Measurements from ENCODE around the gene SH2D4B. TPM values are rescaled to one million over a fixed set of nuclear protein-coding genes. Genes with fewer than 3 reads are reported as not detected.

The SH2D4B gene
- total RNA-seq, 4 donors from 2014 or later, result 0.13 TPM; not detected in 3

GRCh38 chr10:80642661-80643060 is 105.0 kb downstream of the SH2D4B start:
- 39 to 57% methylated on average over 5 of the region's 5 CpGs for WGBS, 2 donors
- Histone ChIP-seq H3K4me1 (no peaks in the 10 kb centered on the region), H3K36me3 (no peaks in the 10 kb centered on the region), H3K9me3 (no peaks in the 10 kb centered on the region), H3K27ac (no peak overlapping the region), H3K4me3 (no peak overlapping the region), H3K27me3 (no peaks in the 10 kb centered on the region)
- intact Hi-C loops (cut with DNase I), result no loop called here
- TF ChIP-seq POLR2A (IDR thresholded peaks at IDR 0.05) (no peak), CTCF (IDR thresholded peaks at IDR 0.05) (no peak)
- no peak for DNase-seq

- Histone ChIP-seq H3K9me3 (no peaks in the 10 kb centered on the region), H3K36me3 (no peaks in the 10 kb centered on the region), H3K4me3 (no peak overlapping the region), H3K27ac (no peak overlapping the region), H3K27me3 (no peaks in the 10 kb centered on the region), H3K4me1 (no peaks in the 10 kb centered on the region)
- no peak for DNase-seq
- no peak for TF ChIP-seq POLR2A (IDR thresholded peaks at IDR 0.05)
- TF ChIP-seq CTCF (IDR thresholded peaks at IDR 0.05), result no peak
- intact Hi-C loops (cut with DNase I), result no loop called here
These were observed 108.7 kb downstream of the SH2D4B start for GRCh38 chr10:80646366-80646765.

- Histone ChIP-seq H3K9me3 (no peaks in the 10 kb centered on the region), H3K4me1 (no peaks in the 10 kb centered on the region), H3K36me3 (no peaks in the 10 kb centered on the region), H3K4me3 (no peak overlapping the region), H3K27me3 (no peaks in the 10 kb centered on the region), H3K27ac (no peak overlapping the region)
- no peak for DNase-seq
- intact Hi-C loops (cut with DNase I), result no loop called here
- 71 to 73% methylated on average over 7 of the region's 7 CpGs for WGBS, 2 donors
- no peak for TF ChIP-seq CTCF (IDR thresholded peaks at IDR 0.05)
- no peak for TF ChIP-seq POLR2A (IDR thresholded peaks at IDR 0.05)
These were observed 109.6 kb downstream of the SH2D4B start for GRCh38 chr10:80647173-80647833.

- DNase-seq, result no peak
- Histone ChIP-seq H3K27ac (no peak overlapping the region), H3K36me3 (no peaks in the 10 kb centered on the region), H3K9me3 (no peaks in the 10 kb centered on the region), H3K27me3 (no peaks in the 10 kb centered on the region), H3K4me1 (no peaks in the 10 kb centered on the region), H3K4me3 (no peak overlapping the region)
- intact Hi-C loops (cut with DNase I), result no loop called here
- TF ChIP-seq CTCF (IDR thresholded peaks at IDR 0.05) (no peak), POLR2A (IDR thresholded peaks at IDR 0.05) (no peak)
- WGBS, 2 donors, result 71 to 77% methylated on average over 5 of the region's 5 CpGs
These were observed 110.4 kb downstream of the SH2D4B start for GRCh38 chr10:80648106-80648505.

GRCh38 chr10:80649183-80649582 is 111.5 kb downstream of the SH2D4B start:
- intact Hi-C loops (cut with DNase I), result no loop called here
- no peaks in the 10 kb centered on the region for H3K27me3 ChIP-seq
- no peak overlapping the region for H3K27ac ChIP-seq
- WGBS, 2 donors, result 94 to 100% methylated on average over 5 to 6 of the region's 6 CpGs
- DNase-seq, result no peak
- TF ChIP-seq CTCF (IDR thresholded peaks at IDR 0.05), result no peak
- no peaks in the 10 kb centered on the region for H3K4me1 ChIP-seq
- H3K36me3 ChIP-seq, result no peaks in the 10 kb centered on the region
- H3K9me3 ChIP-seq, result peaks cover 0 to 5% (median 4%) of the 10 kb centered on the region in 3 donors
- H3K4me3 ChIP-seq, result no peak overlapping the region

Data from esophagus squamous epithelium (tissue), 5 donors.